Ascending aorta (tissue), 2 donors: ENCODE results near the gene ZNF341. TPM values are rescaled to one million over a fixed set of nuclear protein-coding genes. Genes with fewer than 3 reads are reported as not detected.
"Not testable (repeated sequence)": the region's sequence is repeated elsewhere in the genome, so short reads cannot be mapped to it uniquely, and the experiment has no call there.

Experiments used
- DNase-seq, 2 donors: peaks; one replicate each; pipeline ENCODE4 v3.0.0-alpha.2; 2019; ENCODE audit warnings: low spot score in 2 of 2
- H3K27ac ChIP-seq, 2 donors: fragments of 200-600 bp; sonication (generic); one replicate each; pipeline ENCODE4 v1.5.1; 2016 to 2017; ENCODE audit warnings: mild to moderate bottlenecking in 1 of 2
- H3K27me3 ChIP-seq: fragments of 200-600 bp; sonication (generic); one replicate; pipeline ENCODE4 v1.5.1; 2017
- H3K36me3 ChIP-seq, 2 donors: fragments of 200-600 bp; sonication (generic); one replicate each; pipeline ENCODE4 v1.5.1; 2016
- H3K4me1 ChIP-seq, 2 donors: fragments of 200-600 bp; sonication (generic); one replicate each; pipeline ENCODE4 v1.5.1; 2016 to 2017; ENCODE audit warnings: mild to moderate bottlenecking in 1 of 2
- H3K4me3 ChIP-seq, 2 donors: fragments of 200-600 bp; sonication (generic); one replicate each; pipeline ENCODE4 v1.5.1; 2016 to 2017; ENCODE audit warnings: mild to moderate bottlenecking in 1 of 2
- H3K9me3 ChIP-seq, 2 donors: fragments of 200-600 bp; sonication (generic); one replicate each; pipeline ENCODE4 v1.5.1; 2016
- CTCF ChIP-seq, 3 experiments: fragments of 200-600 bp in 2 of 3; fragments of 450-650 bp in 1 of 3; sonication (generic) in 2 of 3; IDR thresholded peaks; one replicate each; pipeline ENCODE4 v1.5.1; 2016 to 2019; ENCODE audit warnings: antibody characterized with exemption in 3 of 3, mild to moderate bottlenecking in 1 of 3, moderate library complexity in 1 of 3
- intact Hi-C: fragments of 100-400 bp; cut with DNase I; formaldehyde crosslinking; loops from one replicate; pipeline ENCODE4 v1.15.1; 2023
- total RNA-seq: library from RNA; depleted of rRNA; stranded (reverse); fragments of >200 nt; gene quantifications from one replicate; pipeline ENCODE4 v1.1.0, GENCODE V29; 2016

Gene ZNF341
- total RNA-seq, 1 donor from 2014 or later, result 4.5 TPM

- Histone ChIP-seq H3K27ac (no peak overlapping the region), H3K4me1 (no peaks in the 10 kb centered on the region), H3K4me3 (no peak overlapping the region), H3K36me3 (peaks cover 0 to 15% of the 10 kb centered on the region in 2 donors), H3K27me3 (no peaks in the 10 kb centered on the region), H3K9me3 (no peaks in the 10 kb centered on the region)
- no peak for TF ChIP-seq CTCF (IDR thresholded peaks at IDR 0.05)
- no peak for DNase-seq
- intact Hi-C loops, result no loop called here
Measured at GRCh38 chr20:33791540-33791939, 59.7 kb downstream of the ZNF341 start.

- H3K27me3 ChIP-seq, result no peaks in the 10 kb centered on the region
- intact Hi-C loops, result no loop called here
- no peak overlapping the region for H3K27ac ChIP-seq
Measured at GRCh38 chr20:33791959-33792597, 60.3 kb downstream of the ZNF341 start.

GRCh38 chr20:33792598-33792989 is 60.8 kb downstream of the ZNF341 start:
- H3K27me3 ChIP-seq, H3K4me1 ChIP-seq, intact Hi-C loops, H3K9me3 ChIP-seq, DNase-seq, H3K4me3 ChIP-seq, H3K27ac ChIP-seq: not testable (repeated sequence)
- peaks cover 0 to 15% of the 10 kb centered on the region in 2 donors for H3K36me3 ChIP-seq

More at GRCh38 chr20:33791959-33792597, 60.3 kb downstream of the ZNF341 start:
- no peak for DNase-seq
- H3K4me3 ChIP-seq, result no peak overlapping the region
- peak; percentile 44 to 77 (median 76) for TF ChIP-seq CTCF (IDR thresholded peaks at IDR 0.05)
- no peaks in the 10 kb centered on the region for H3K9me3 ChIP-seq
- H3K4me1 ChIP-seq, result no peaks in the 10 kb centered on the region
- peaks cover 0 to 15% of the 10 kb centered on the region in 2 donors for H3K36me3 ChIP-seq

- no peaks in the 10 kb centered on the region for H3K9me3 ChIP-seq
- intact Hi-C loops, result no loop called here
- H3K36me3 ChIP-seq, result peaks cover 0 to 15% of the 10 kb centered on the region in 2 donors
- H3K27me3 ChIP-seq, result no peaks in the 10 kb centered on the region
- TF ChIP-seq CTCF (IDR thresholded peaks at IDR 0.05), result no peak
- no peak overlapping the region for H3K4me3 ChIP-seq
- H3K27ac ChIP-seq, result no peak overlapping the region
- DNase-seq, result no peak
- no peaks in the 10 kb centered on the region for H3K4me1 ChIP-seq
Measured at GRCh38 chr20:33793011-33793931, 61.5 kb downstream of the ZNF341 start.

- Histone ChIP-seq H3K4me3 (no peak overlapping the region), H3K27ac (no peak overlapping the region), H3K27me3 (no peaks in the 10 kb centered on the region), H3K36me3 (peaks cover 0 to 6% of the 10 kb centered on the region in 2 donors), H3K9me3 (no peaks in the 10 kb centered on the region), H3K4me1 (no peaks in the 10 kb centered on the region)
- DNase-seq, result no peak
- no peak for TF ChIP-seq CTCF (IDR thresholded peaks at IDR 0.05)
- intact Hi-C loops, result no loop called here
Measured at GRCh38 chr20:33796263-33796906, 64.6 kb downstream of the ZNF341 start.
